Esophagus muscularis mucosa (tissue), 4 donors: Measurements from ENCODE around the gene KRT40. TPM values are rescaled to one million over a fixed set of nuclear protein-coding genes. Genes with fewer than 3 reads are reported as not detected.
A peak's percentile ranks its signal among the peaks of the same experiment; 100 is the strongest.

Source experiments
- DNase-seq: peaks from one replicate; pipeline ENCODE4 v3.0.0-alpha.2; 2017; ENCODE audit errors: extremely low spot score
- H3K27ac ChIP-seq, 4 donors: fragments of 200-600 bp; sonication (generic); replicated peaks in 1 of 4; 1 replicate in 3 of 4; 2 replicates in 1 of 4; pipeline ENCODE4 v1.5.1; 2016 to 2019; ENCODE audit warnings: mild to moderate bottlenecking in 1 of 4
- H3K27me3 ChIP-seq, 4 donors: fragments of 200-600 bp; sonication (generic); one replicate each; pipeline versions ENCODE4 v1.5.1 to v1.6.0; 2016 to 2019
- H3K36me3 ChIP-seq, 4 donors: fragments of 200-600 bp; sonication (generic); one replicate each; pipeline ENCODE4 v1.5.1; 2016 to 2019
- H3K4me1 ChIP-seq, 4 donors: fragments of 200-600 bp; sonication (generic); one replicate each; pipeline ENCODE4 v1.5.1; 2016 to 2019
- H3K4me3 ChIP-seq, 4 donors: fragments of 200-600 bp; sonication (generic); 1 replicate in 2 of 4; 2 replicates in 2 of 4; pipeline ENCODE4 v1.5.1; 2016 to 2019; ENCODE audit warnings: mild to moderate bottlenecking in 4 of 4, moderate library complexity in 1 of 4
- H3K9me3 ChIP-seq, 4 donors: fragments of 200-600 bp; sonication (generic); 1 replicate in 3 of 4; 2 replicates in 1 of 4; pipeline ENCODE4 v1.5.1; 2016 to 2019
- EP300 ChIP-seq: sonication (generic); formaldehyde crosslinking; IDR thresholded peaks from one replicate; pipeline ENCODE4 v1.6.1; 2017; ENCODE audit warnings: antibody characterized with exemption
- POLR2A ChIP-seq: fragments of 450-650 bp; IDR thresholded peaks from one replicate; pipeline ENCODE4 v1.6.1; 2017; ENCODE audit warnings: antibody characterized with exemption, moderate library complexity, mild to moderate bottlenecking, low read depth
- POLR2AphosphoS5 ChIP-seq, 2 donors: sonication (generic); formaldehyde crosslinking; IDR thresholded peaks; one replicate each; pipeline ENCODE4 v1.6.1; 2017; ENCODE audit warnings: antibody characterized with exemption in 2 of 2
- WGBS: methylation state at CpG from one replicate; pipeline ENCODE4 v1.1.5; 2018; 5-methylcytosine and 5-hydroxymethylcytosine counted together
- intact Hi-C: fragments of 100-400 bp; cut with DNase I; formaldehyde crosslinking; loops from one replicate; pipeline ENCODE4 v1.15.1; 2023
- total RNA-seq, 4 donors: library from RNA; depleted of rRNA; stranded (reverse); fragments of >200 nt; gene quantifications; one replicate each; pipeline versions ENCODE4 v1.1.0 to v1.2.1, GENCODE V29; 2016
- TF ChIP-seq, protein P1 (sequence below), 3 experiments: fragments of 200-600 bp in 2 of 3; fragments of 450-650 bp in 1 of 3; sonication (generic) in 2 of 3; IDR thresholded peaks; one replicate each; pipeline ENCODE4 v1.5.1; 2017 to 2019; ENCODE audit warnings: antibody characterized with exemption in 3 of 3, mild to moderate bottlenecking in 2 of 3, moderate library complexity in 1 of 3

The KRT40 gene
- total RNA-seq, 4 donors from 2014 or later: not detected

DNA sequence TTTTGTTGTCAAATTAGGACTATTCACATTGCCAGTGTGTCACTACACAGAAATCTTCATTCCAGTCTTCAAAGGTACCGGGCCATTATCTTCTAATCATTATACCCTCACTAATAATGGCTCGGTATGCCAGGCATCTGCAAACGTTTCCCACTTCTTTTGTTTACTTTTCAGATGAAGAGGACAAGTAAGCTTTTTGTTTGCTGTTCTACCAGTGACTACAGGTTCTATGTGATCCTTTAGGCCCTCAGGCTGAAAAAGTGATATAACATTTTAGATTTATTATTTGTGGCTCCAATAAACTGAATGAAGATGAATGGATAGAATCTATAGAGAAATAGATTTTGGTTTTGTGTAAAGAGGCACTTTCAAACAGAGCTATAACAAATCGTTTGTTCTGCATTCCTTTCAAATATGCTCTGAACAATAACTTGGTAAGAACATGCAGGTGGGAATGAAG, 25.2 kb upstream of the KRT40 start:
- H3K36me3 ChIP-seq: no peaks in the 10 kb centered on the region
- TF ChIP-seq, protein P1, sequence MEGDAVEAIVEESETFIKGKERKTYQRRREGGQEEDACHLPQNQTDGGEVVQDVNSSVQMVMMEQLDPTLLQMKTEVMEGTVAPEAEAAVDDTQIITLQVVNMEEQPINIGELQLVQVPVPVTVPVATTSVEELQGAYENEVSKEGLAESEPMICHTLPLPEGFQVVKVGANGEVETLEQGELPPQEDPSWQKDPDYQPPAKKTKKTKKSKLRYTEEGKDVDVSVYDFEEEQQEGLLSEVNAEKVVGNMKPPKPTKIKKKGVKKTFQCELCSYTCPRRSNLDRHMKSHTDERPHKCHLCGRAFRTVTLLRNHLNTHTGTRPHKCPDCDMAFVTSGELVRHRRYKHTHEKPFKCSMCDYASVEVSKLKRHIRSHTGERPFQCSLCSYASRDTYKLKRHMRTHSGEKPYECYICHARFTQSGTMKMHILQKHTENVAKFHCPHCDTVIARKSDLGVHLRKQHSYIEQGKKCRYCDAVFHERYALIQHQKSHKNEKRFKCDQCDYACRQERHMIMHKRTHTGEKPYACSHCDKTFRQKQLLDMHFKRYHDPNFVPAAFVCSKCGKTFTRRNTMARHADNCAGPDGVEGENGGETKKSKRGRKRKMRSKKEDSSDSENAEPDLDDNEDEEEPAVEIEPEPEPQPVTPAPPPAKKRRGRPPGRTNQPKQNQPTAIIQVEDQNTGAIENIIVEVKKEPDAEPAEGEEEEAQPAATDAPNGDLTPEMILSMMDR (IDR thresholded peaks at IDR 0.05): no peak
- no peak for TF ChIP-seq POLR2AphosphoS5 (IDR thresholded peaks at IDR 0.05)
- no peak for TF ChIP-seq EP300
- no peak for TF ChIP-seq POLR2A
- H3K4me1 ChIP-seq: no peaks in the 10 kb centered on the region
- H3K9me3 ChIP-seq: no peaks in the 10 kb centered on the region
- intact Hi-C loops: no loop called here
- H3K4me3 ChIP-seq: no peak overlapping the region
- WGBS: 68% methylated on average over 4 of the region's 4 CpGs
- no peak overlapping the region for H3K27ac ChIP-seq
- DNase-seq: no peak
- no peaks in the 10 kb centered on the region for H3K27me3 ChIP-seq

DNA sequence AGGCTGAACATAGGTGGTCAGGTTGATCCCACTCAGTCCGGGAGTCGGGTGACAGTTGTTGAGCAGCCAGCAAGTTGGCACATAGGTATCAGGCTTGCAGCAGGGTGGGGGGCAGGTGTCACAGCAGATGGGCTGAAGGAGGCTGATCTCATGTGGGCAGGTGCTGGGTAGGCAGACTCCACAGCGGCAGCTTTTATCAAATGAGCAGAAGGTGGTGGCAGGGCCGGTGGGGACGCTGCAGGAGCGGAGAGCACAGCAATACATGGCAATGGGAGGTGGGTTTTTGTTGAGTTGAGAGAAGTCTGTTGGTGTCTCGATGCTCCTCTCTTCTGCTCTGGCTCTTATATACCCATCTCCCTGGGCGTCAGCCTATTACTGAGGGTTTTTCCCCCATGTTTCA, 24.7 kb upstream of the KRT40 start, which contains the start of gene KRTAP3-1:
Gene KRTAP3-1 (minus strand): TSS at position 318 of the 400 bp plus-strand sequence. CDS start 54 bp downstream, at position 264.
- Histone ChIP-seq H3K36me3 (no peaks in the 10 kb centered on the region), H3K9me3 (no peaks in the 10 kb centered on the region), H3K27ac (no peak within 1 kb of the TSS), H3K4me3 (no peak within 1 kb of the TSS), H3K27me3 (no peaks in the 10 kb centered on the region), H3K4me1 (no peaks in the 10 kb centered on the region)
- peak; percentile 81 for DNase-seq
- no peak for TF ChIP-seq EP300
- TF ChIP-seq, protein P1 (IDR thresholded peaks at IDR 0.05): no peak
- TF ChIP-seq POLR2A: no peak
- no peak for TF ChIP-seq POLR2AphosphoS5 (IDR thresholded peaks at IDR 0.05)
- 92% methylated on average over 8 of the region's 8 CpGs for WGBS
- intact Hi-C loops: no loop called here

DNA sequence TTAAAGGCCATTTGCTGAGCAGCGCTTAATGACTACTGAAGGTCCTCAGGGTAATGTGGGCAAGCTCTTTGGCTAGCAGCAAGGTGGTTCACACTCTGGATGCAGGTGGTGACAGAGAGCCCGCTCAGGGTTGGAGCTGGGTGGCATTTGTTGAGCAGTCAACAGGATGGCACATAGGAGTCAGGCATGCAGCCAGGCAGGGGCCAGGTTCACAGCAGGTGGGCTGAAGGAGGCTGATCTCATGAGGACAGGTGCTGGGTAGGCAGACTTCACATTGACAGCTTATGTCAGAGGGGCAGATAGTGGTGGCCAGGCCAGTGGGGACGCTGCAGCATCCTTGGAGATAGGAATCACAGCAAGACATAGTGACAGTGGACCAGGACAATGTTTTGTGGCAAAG, 20.3 kb upstream of the KRT40 start:
- intact Hi-C loops: no loop called here
- TF ChIP-seq, protein P1 (IDR thresholded peaks at IDR 0.05): no peak
- TF ChIP-seq POLR2AphosphoS5 (IDR thresholded peaks at IDR 0.05): no peak
- no peak for TF ChIP-seq EP300
- no peak for TF ChIP-seq POLR2A
- Histone ChIP-seq H3K9me3 (no peaks in the 10 kb centered on the region), H3K36me3 (no peaks in the 10 kb centered on the region), H3K4me1 (no peaks in the 10 kb centered on the region), H3K4me3 (no peak overlapping the region), H3K27ac (no peak overlapping the region), H3K27me3 (peaks cover 0 to 5% (median 0%) of the 10 kb centered on the region in 4 donors)
- DNase-seq: no peak
- 76% methylated on average over 3 of the region's 3 CpGs for WGBS

DNA sequence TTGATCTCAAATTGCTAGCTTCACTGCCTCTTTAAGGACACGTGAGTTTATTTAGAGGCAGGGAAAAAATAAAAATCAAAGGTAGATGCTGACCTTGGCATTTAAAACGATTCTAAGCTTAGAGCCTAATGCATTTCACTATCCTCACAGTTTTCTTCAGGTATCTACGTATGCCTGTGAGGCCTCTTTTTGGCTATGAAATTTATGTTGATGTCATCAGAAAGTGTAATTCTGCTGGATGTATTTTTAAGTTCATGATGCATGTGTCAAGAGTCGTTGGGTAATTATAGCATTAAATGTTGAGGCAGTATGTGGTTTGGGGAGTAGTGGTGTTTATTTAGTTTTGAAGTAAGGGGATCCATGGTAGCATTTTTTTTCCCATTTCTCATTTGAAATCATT, 19.8 kb upstream of the KRT40 start:
- no peak for DNase-seq
- Histone ChIP-seq H3K36me3 (no peaks in the 10 kb centered on the region), H3K4me1 (no peaks in the 10 kb centered on the region), H3K27ac (no peak overlapping the region), H3K4me3 (no peak overlapping the region), H3K9me3 (no peaks in the 10 kb centered on the region), H3K27me3 (peaks cover 0 to 7% (median 0%) of the 10 kb centered on the region in 4 donors)
- intact Hi-C loops: no loop called here
- TF ChIP-seq, protein P1 (IDR thresholded peaks at IDR 0.05): no peak
- TF ChIP-seq POLR2A (no peak), POLR2AphosphoS5 (IDR thresholded peaks at IDR 0.05) (no peak), EP300 (no peak)
- 72% methylated on average over 4 of the region's 4 CpGs for WGBS

DNA sequence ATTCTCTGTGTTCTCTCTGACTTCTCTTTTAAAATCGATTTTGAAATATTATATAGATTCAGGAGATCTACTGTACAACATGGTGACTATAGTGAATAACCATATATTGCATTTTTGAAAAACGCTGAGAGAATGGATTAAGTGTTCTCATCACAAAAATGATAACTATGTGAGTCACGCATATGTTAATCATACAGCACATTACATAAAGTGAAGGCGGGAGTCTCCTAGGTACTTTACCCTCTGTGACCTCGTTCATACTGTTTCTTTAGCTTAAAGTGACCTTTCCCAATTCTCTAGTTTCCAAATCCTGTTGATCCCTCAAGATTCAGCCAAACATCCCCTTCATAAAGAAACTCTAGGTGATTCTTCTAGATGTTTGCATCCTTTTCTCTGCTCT, 18.7 kb upstream of the KRT40 start:
- intact Hi-C loops: no loop called here
- no peak for DNase-seq
- H3K27me3 ChIP-seq: peaks cover 0 to 7% (median 0%) of the 10 kb centered on the region in 4 donors
- no peak overlapping the region for H3K27ac ChIP-seq
- 65% methylated on average over 5 of the region's 5 CpGs for WGBS
- H3K9me3 ChIP-seq: no peaks in the 10 kb centered on the region
- no peak for TF ChIP-seq POLR2AphosphoS5 (IDR thresholded peaks at IDR 0.05)
- no peak for TF ChIP-seq POLR2A
- TF ChIP-seq, protein P1 (IDR thresholded peaks at IDR 0.05): no peak
- no peak for TF ChIP-seq EP300
- H3K4me1 ChIP-seq: no peaks in the 10 kb centered on the region
- no peaks in the 10 kb centered on the region for H3K36me3 ChIP-seq
- no peak overlapping the region for H3K4me3 ChIP-seq
